ENCODE data around the gene SHC2. TPM values are rescaled to one million over a fixed set of nuclear protein-coding genes. Genes with fewer than 3 reads are reported as not detected.

The SHC2 gene
- total and polyA plus RNA-seq, 2 of the 13 experiments (the other 11 are each of a cell fraction or from before 2014, with no cell fraction given) = 9.0 to 18.3 TPM

GRCh38 chr19:507286-508203, 46.7 kb upstream of the SHC2 start, which contains the start of gene TPGS1 (continued):
- no peak for TF ChIP-seq CSRNP1 (CRISPR knock-in tag; IDR thresholded peaks at IDR 0.05)
- no peak for TF ChIP-seq ZNF34 (CRISPR knock-in tag; IDR thresholded peaks at IDR 0.05; ENCODE audit: borderline replicate concordance)
- no peak for TF ChIP-seq HDAC2 (CRISPR knock-in tag; IDR thresholded peaks at IDR 0.05)
- TF ChIP-seq WIZ (CRISPR knock-in tag; IDR thresholded peaks at IDR 0.05) = no peak
- TF ChIP-seq MEIS2 (CRISPR knock-in tag; IDR thresholded peaks at IDR 0.05) = no peak; the same call in 1 of the 2 replicates
- TF ChIP-seq ZBTB3 (CRISPR knock-in tag; IDR thresholded peaks at IDR 0.05; ENCODE audit: borderline replicate concordance, low read depth) = no peak
- TF ChIP-seq SOX5 (CRISPR knock-in tag; IDR thresholded peaks at IDR 0.05; ENCODE audit: borderline replicate concordance) = no peak
- no peak for TF ChIP-seq STAG1 (CRISPR knock-in tag; IDR thresholded peaks at IDR 0.05)
- TF ChIP-seq ZSCAN20 (CRISPR knock-in tag; IDR thresholded peaks at IDR 0.05; ENCODE audit: borderline replicate concordance) = peak; percentile 73; the same call in 1 of the 2 replicates
- TF ChIP-seq ZFY (CRISPR knock-in tag; IDR thresholded peaks at IDR 0.05) = peak; percentile 94
- TF ChIP-seq SALL1 (CRISPR knock-in tag; IDR thresholded peaks at IDR 0.05) = peak; percentile 75
- TF ChIP-seq ZNF546 (CRISPR knock-in tag; conservative IDR thresholded peaks at IDR 0.05) = peak; percentile 85
- no peak for TF ChIP-seq HMG20A (CRISPR knock-in tag; IDR thresholded peaks at IDR 0.05; ENCODE audit: borderline replicate concordance)
- no peak for TF ChIP-seq KDM1A (CRISPR knock-in tag; IDR thresholded peaks at IDR 0.05)
- TF ChIP-seq SNRNP70 (IDR thresholded peaks at IDR 0.05; ENCODE audit: low read depth, low read length) = no peak
- no peak for TF ChIP-seq SP1 (IDR thresholded peaks at IDR 0.05)
- TF ChIP-seq SP1 (CRISPR knock-in tag; IDR thresholded peaks at IDR 0.05) = 0 out of 2 replicates have a peak, but pooled peaks have one; percentile 16
- no peak; the same call in 1 of the 2 replicates for TF ChIP-seq ZNF263 (CRISPR knock-in tag; IDR thresholded peaks at IDR 0.05)
- TF ChIP-seq FOSL1 (CRISPR knock-in tag; IDR thresholded peaks at IDR 0.05; ENCODE audit: borderline replicate concordance) = no peak
- no peak for TF ChIP-seq ZSCAN29 (CRISPR knock-in tag; conservative IDR thresholded peaks at IDR 0.05)
- peak; percentile 51 for TF ChIP-seq PHF20 (CRISPR knock-in tag; IDR thresholded peaks at IDR 0.05)
- TF ChIP-seq IRX3 (CRISPR knock-in tag; IDR thresholded peaks at IDR 0.05; ENCODE audit: borderline replicate concordance, low read depth) = no peak; the same call in 1 of the 2 replicates
- no peak for TF ChIP-seq ZNF567 (CRISPR knock-in tag; IDR thresholded peaks at IDR 0.05; ENCODE audit: borderline replicate concordance)
- no peak for TF ChIP-seq DBP (CRISPR knock-in tag; IDR thresholded peaks at IDR 0.05; ENCODE audit: not compliant biosample characterization)
- TF ChIP-seq POGZ (CRISPR knock-in tag; IDR thresholded peaks at IDR 0.05) = no peak
- no peak; the same call in 1 of the 2 replicates for TF ChIP-seq TARDBP (CRISPR knock-in tag; IDR thresholded peaks at IDR 0.05)
- no peak for TF ChIP-seq HNRNPL (IDR thresholded peaks at IDR 0.05; ENCODE audit: low read depth, low read length)
